DOHH2 (cell line): Measurements from ENCODE around the gene CDK4.

Experiments used
- CTCF ChIP-seq: fragments of 200-600 bp; sonication (generic); IDR thresholded peaks from one replicate; pipeline ENCODE4 v1.5.1; 2014; ENCODE audit warnings: antibody characterized with exemption, mild to moderate bottlenecking, low read depth, low read length; ENCODE audit not compliant: poor library complexity, severe bottlenecking
- EZH2phosphoT487 ChIP-seq: fragments of 200-600 bp; sonication (generic); IDR thresholded peaks from 2 replicates; pipeline ENCODE4 v1.6.1; 2017; ENCODE audit warnings: borderline replicate concordance, mild to moderate bottlenecking, antibody characterized with exemption, low read length, moderate library complexity, mixed read lengths

DNA sequence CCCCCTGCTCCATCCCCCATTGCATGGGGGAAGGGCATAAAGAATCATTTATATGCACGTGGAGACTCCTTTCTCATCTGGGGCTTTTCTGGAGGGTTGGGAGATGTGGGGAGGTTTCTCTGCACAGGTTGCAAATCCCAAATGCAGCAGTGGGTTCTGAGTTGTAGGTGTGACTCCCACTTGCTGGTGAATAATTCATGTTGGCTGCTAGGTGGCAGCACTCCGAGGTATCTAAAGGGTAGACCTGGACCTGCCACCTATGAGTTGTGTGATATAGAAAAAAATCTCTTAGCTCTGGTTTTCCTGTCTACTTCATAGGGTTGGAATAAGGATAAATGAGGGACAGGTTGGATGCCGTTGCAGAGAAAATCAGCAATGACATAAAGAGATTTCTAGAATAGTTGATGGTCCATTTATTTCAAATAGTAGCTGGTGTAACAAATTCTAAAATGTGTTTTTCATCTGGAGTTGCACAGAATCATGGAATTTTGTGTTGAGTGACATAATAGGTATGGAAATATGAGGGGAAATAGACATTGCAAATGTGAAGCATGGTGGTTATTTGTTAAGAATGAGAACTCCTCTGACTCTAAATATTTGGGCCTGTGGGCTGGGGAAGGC lies 7.4 kb upstream of the CDK4 start:
- peak; percentile 78 for TF ChIP-seq CTCF
- no peak for TF ChIP-seq EZH2phosphoT487
